Stimulated activated CD4-positive, alpha-beta T cell treated with anti-CD3 and anti-CD28 coated beads, Interleukin-15, amount 100 ng/mL, for 1 hour (primary cell): Measurements from ENCODE around the gene KMT2B.
"Not testable (repeated sequence)": the region's sequence is repeated elsewhere in the genome, so short reads cannot be mapped to it uniquely, and the experiment has no call there.

Source experiments
- DNase-seq, 2 donors: peaks; one replicate each; pipeline ENCODE4 v3.0.0-alpha.2; 2020; ENCODE audit warnings: low read depth in 1 of 2, low spot score in 1 of 2

KMT2B gene

GRCh38 chr19:35756377-35757230 is 38.8 kb downstream of the KMT2B start, which contains the start of gene HSPB6:
Gene HSPB6 (minus strand): TSS chr19:35757029. CDS start chr19:35757008, 21 bp downstream.
- no peak for DNase-seq

- DNase-seq = no peak
These were observed 39.5 kb downstream of the KMT2B start for GRCh38 chr19:35757231-35757748.

GRCh38 chr19:35757749-35758608 is 40.2 kb downstream of the KMT2B start, which contains the start of gene PROSER3:
Gene PROSER3 (plus strand): TSS chr19:35758176. CDS start chr19:35758216, 40 bp downstream.
- peak; percentile 96 to 97 for DNase-seq

GRCh38 chr19:35759697-35760096 is 41.9 kb downstream of the KMT2B start:
- no peak for DNase-seq

GRCh38 chr19:35760711-35761349 is 43.0 kb downstream of the KMT2B start:
- DNase-seq = no peak

GRCh38 chr19:35764432-35765315 is 46.9 kb downstream of the KMT2B start:
- no peak for DNase-seq

GRCh38 chr19:35766571-35767104 is 48.8 kb downstream of the KMT2B start:
- no peak for DNase-seq

- no peak for DNase-seq
These were observed 49.7 kb downstream of the KMT2B start for GRCh38 chr19:35767288-35768081.

- DNase-seq = no peak
These were observed 50.2 kb downstream of the KMT2B start for GRCh38 chr19:35768082-35768421.

- DNase-seq = not testable (repeated sequence)
These were observed 54.6 kb downstream of the KMT2B start for GRCh38 chr19:35772362-35772761.

- no peak for DNase-seq
These were observed 55.4 kb downstream of the KMT2B start for GRCh38 chr19:35773020-35773806.

GRCh38 chr19:35774274-35775045 is 56.7 kb downstream of the KMT2B start:
- DNase-seq = no peak

GRCh38 chr19:35775046-35775297 is 57.2 kb downstream of the KMT2B start:
- DNase-seq = no peak

GRCh38 chr19:35775298-35776101 is 57.7 kb downstream of the KMT2B start, which contains the start of gene ARHGAP33:
Gene ARHGAP33 (plus strand): TSS chr19:35775564. CDS start chr19:35775659, 95 bp downstream.
- peak; percentile 97 for DNase-seq

- no peak for DNase-seq
These were observed 58.4 kb downstream of the KMT2B start for GRCh38 chr19:35776102-35776788.

GRCh38 chr19:35777086-35777841 is 59.5 kb downstream of the KMT2B start:
- no peak for DNase-seq
